ENCODE measurements around the gene METAP1D.
"Not testable (repeated sequence)": the region's sequence is repeated elsewhere in the genome, so short reads cannot be mapped to it uniquely, and the experiment has no call there.

Gene METAP1D

GRCh38 chr2:172102391-172103359, 102.9 kb downstream of the METAP1D start, which contains the start of gene DLX2:
TSS of gene DLX2 (minus strand) at chr2:172102900. CDS start at chr2:172102538, 362 bp downstream.
- DNase-seq (ENCODE audit: low spot score), result peak; percentile 77

GRCh38 chr2:172103471-172104272, 103.9 kb downstream of the METAP1D start:
- peak; percentile 74 for DNase-seq (ENCODE audit: low spot score)

- DNase-seq (ENCODE audit: low spot score), result no peak
Measured at GRCh38 chr2:172105471-172106107, 105.8 kb downstream of the METAP1D start.

GRCh38 chr2:172106108-172106961, 106.6 kb downstream of the METAP1D start:
- no peak for DNase-seq (ENCODE audit: low spot score)

DNA sequence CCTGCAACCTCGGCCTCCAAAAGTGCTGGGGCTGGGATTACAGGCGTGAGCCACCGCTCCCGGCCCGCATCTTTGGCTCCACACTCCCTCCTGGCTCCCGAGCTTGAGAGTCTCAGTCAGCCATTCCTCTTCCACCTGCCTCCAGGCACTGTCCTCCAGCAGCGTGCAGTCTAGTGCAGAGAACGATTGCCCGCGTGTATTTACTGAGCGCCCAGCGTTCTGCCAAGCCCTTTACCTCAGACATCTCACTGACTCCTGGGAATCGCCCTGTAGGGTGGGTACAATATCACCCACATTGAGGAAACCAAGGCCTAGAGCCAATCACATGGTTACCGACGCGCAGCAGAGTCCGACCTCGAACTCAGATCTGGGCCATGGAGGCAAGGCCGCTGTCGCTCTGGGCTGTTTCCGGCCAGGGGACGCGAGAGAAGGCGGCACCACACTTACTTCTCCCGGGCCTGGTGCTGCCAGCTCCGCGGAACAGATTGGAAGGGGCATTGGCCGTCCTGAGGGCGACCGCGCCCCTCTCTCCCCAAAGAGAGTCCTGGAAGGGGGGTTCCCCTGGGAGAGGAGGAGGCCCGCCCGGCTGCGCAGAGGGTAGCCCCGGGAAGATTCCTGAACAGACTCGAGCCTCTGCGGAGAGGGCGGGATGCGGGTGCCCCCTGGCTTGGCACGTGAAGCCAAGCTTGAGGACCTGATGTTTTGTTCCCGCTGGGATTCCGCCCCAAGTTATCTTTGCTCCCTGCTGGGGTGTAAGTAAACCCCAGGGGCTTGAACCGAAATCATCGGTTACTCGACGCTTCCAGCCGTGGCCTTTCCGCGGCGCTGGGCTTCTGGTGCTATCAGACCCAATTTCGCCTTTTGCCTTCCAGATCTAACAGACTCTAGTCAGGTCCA, 108.2 kb downstream of the METAP1D start:
- DNase-seq (ENCODE audit: low spot score), result no peak

DNA sequence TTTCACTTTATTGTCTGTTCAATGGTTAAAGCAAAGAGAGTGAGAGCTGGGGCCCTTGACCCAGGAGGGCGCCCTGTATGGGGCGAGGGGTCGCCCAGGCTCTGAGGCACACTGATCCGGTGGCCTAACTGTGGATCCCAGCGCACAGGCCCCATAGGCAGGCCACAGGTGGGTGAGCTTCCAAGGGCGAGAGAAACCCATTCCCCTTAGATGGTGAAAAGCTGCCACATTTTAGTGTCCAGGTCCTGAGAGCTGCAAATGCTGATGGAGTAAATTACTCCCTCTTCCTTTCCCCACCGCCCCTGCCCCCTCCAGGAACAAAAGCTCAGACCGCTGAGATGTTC, 108.8 kb downstream of the METAP1D start:
- no peak for DNase-seq (ENCODE audit: low spot score)

- no peak for DNase-seq (ENCODE audit: low spot score)
Measured at GRCh38 chr2:172109256-172109987, 109.7 kb downstream of the METAP1D start.

- DNase-seq (ENCODE audit: low spot score), result no peak
Measured at GRCh38 chr2:172109988-172110811, 110.4 kb downstream of the METAP1D start.

DNA sequence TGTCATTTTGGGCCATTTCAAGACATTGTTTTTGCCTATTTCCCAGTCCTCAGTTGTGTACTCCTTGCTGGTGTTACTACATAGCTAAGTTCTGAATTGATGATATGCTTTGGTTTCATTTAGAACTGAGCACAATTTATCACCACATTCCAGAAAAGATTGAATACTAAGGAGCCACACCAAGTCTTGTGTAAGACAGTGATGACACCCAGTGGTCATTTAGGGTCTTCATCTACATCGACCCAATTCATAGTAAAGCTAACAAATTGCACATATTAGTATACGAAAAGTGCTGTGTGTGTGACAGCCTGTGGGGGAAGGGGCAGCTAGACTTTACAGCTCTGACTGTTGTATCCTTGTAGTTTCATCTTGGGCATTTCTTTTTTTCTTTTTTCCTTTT, 113.9 kb downstream of the METAP1D start:
- DNase-seq (ENCODE audit: low spot score), result no peak

DNA sequence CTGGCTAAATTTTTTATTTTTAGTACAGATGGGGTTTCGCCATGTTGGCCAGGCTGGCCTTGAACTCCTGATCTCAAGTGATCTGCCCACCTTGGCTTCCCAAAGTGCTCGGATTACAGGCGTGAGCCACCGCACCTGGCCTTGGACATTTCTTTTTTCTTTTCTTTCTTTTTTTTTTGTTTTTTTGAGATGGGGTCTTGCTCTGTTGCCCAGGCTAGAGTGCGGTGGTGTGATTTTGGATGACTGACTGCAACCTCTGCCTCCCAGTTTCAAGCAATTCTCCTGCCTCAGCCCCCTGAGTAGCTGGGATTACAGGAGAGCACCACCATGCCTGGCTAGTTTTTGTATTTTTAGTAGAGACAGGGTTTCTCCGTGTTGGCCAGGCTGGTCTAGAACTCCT, 114.4 kb downstream of the METAP1D start:
- DNase-seq (ENCODE audit: low spot score), result not testable (repeated sequence)

GRCh38 chr2:172114579-172114978, 114.8 kb downstream of the METAP1D start:
- DNase-seq (ENCODE audit: low spot score), result no peak

GRCh38 chr2:172116107-172116506, 116.4 kb downstream of the METAP1D start:
- no peak for DNase-seq (ENCODE audit: low spot score)

GRCh38 chr2:172119089-172119488, 119.3 kb downstream of the METAP1D start:
- no peak for DNase-seq (ENCODE audit: low spot score)

DNA sequence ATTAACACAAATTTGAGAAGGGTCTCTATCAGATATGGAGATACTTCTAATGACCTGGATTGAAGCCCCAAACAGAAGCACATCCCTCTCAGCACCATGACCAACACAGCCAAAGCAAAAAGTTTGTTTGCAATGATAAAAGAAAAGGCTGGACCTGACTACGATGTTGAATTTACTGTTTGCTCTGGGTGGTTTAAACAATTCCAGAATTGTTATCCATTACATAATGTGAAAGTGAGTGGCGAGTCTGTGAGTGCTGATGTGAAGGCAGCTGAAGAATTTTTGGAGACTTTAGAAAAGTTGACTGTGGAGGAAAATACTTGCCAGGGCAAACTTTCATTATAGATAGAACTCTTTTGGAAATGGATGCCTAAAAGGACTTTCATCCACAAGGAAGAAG, 120.4 kb downstream of the METAP1D start:
- no peak for DNase-seq (ENCODE audit: low spot score)

DNA sequence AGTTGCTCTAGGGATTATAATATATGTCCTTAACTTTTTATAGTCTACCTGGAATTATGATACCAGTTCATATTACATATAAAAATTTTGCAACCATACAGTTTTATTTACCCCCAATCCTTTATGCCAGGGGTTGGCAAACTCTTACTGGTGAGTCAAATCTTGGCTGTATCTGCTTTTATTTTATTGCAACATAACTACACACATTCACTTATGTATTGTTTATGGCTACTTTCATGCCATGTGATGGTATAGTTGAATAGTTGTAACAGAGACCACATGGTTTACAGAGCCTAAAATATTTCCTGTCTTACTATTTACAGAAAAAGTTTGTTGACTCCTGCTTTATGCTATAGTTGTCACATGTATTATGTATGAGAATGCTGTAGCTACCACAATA, 128.7 kb downstream of the METAP1D start:
- DNase-seq (ENCODE audit: low spot score), result no peak

DNA sequence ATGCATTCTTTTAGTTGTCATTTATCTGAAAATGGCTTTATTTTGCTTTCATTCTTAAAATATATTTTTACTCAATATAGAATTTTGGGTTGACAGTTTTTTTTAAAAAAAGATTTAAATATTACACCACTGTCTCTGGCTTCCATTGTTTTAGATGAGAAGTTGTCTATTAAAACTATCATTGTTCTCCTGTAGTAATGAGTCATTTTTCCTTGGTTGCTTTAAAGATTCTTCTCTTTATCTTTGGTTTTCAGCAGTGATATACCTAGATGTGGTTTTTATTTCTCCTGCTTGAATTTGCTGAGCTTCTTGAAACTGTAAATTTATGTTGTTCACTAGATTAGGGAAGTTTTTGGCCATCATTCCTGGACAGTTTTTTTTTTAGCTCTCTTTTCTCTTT, 129.7 kb downstream of the METAP1D start:
- no peak for DNase-seq (ENCODE audit: low spot score)

All from putamen (tissue), 1 donor.